H1 (cell line): Measurements from ENCODE around the gene UPK2. TPM values are rescaled to one million over a fixed set of nuclear protein-coding genes. Genes with fewer than 3 reads are reported as not detected.

Experiments used
- TCF12 ChIP-seq: IDR thresholded peaks from 2 replicates; pipeline ENCODE4 v1.6.1; 2011; ENCODE audit warnings: low read depth, mild to moderate bottlenecking, low read length
- polyA plus RNA-seq, 7 experiments: library from polyadenylated mRNA; depleted of rRNA in 3 of 7; stranded (reverse) in 5 of 7; unstranded in 2 of 7; fragments of >200 nt in 5 of 7; fragments of 200-250 nt in 2 of 7; gene quantifications; 1 replicate in 5 of 7; 2 replicates in 1 of 7; 4 replicates in 1 of 7; pipeline versions ENCODE4 v1.2.1 to v1.2.3, GENCODE V29; 2011 to 2013; ENCODE audit warnings: missing spikeins in 2 of 7, mixed read lengths in 2 of 7
- total RNA-seq: library from RNA; stranded (reverse); fragmentation: NEBNext Ultra II Directional; extraction: Animal tissue kit (Norgen Biotek cat#: 25700); gene quantifications from 2 replicates; pipeline ENCODE4 v1.2.1, GENCODE V29; 2021

UPK2 gene
- total and polyA plus RNA-seq, 2 of the 8 experiments (the other 6 are each of a cell fraction or from before 2014, with no cell fraction given): 0.76 TPM; not detected in 1

DNA sequence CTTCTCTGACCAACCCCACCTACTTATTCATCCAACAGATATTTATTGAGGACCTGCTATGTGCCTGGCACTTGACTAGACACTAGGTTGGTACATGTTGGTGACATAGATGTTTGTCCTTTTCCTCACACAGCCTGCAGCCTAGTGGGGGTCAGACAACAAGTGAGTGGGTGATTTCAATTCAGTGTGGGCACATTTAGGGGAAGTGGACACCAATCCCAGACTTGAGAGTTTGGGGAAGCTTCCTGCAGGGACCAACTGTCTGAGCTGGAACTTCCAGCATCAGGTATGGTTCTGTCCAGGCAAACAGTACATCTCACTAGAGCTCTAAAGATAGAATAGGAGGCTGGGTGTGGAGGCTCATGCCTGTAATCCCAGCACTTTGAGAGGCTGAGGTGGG lies 24.5 kb upstream of the UPK2 start (continued):
- no peak for TF ChIP-seq TCF12
